ENCODE data around the gene RSAD2. TPM values are rescaled to one million over a fixed set of nuclear protein-coding genes. Genes with fewer than 3 reads are reported as not detected.

RSAD2 gene, protein sequence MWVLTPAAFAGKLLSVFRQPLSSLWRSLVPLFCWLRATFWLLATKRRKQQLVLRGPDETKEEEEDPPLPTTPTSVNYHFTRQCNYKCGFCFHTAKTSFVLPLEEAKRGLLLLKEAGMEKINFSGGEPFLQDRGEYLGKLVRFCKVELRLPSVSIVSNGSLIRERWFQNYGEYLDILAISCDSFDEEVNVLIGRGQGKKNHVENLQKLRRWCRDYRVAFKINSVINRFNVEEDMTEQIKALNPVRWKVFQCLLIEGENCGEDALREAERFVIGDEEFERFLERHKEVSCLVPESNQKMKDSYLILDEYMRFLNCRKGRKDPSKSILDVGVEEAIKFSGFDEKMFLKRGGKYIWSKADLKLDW
- total RNA-seq (2022; extraction: Qiagen RNA extraction; ENCODE audit: low read depth) = 0.13 to 0.30 TPM (median 0.25 TPM) in 5 replicates

DNA sequence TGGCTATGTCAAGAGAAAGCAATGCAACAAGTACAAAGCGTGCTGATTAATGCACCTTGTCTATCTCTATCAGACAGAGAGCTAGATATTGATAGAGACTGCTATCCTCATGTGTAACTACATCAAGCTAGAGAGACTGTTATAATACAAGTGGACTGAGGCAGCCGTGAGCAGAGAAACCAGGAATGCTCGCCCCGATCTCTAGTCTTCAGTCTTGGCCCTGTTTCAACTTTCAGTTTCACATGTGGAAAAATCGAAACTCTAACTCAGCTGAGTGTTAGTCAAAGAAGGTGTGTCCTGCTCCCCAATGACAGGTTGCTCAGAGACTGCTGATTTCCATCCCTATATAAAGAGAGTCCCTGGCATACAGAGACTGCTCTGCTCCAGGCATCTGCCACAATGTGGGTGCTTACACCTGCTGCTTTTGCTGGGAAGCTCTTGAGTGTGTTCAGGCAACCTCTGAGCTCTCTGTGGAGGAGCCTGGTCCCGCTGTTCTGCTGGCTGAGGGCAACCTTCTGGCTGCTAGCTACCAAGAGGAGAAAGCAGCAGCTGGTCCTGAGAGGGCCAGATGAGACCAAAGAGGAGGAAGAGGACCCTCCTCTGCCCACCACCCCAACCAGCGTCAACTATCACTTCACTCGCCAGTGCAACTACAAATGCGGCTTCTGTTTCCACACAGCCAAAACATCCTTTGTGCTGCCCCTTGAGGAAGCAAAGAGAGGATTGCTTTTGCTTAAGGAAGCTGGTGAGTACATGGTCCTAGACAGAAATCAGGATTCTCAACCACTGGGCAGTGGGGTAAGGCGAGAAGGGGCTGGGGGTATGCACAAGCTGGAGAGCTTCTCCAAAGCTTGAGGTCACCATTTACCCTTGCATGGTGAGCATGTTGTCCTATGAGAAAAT is at the start of gene RSAD2:
Gene RSAD2 (plus strand): TSS at position 376 of the 903 bp plus-strand sequence. CDS start 24 bp downstream, at position 400.

DNA sequence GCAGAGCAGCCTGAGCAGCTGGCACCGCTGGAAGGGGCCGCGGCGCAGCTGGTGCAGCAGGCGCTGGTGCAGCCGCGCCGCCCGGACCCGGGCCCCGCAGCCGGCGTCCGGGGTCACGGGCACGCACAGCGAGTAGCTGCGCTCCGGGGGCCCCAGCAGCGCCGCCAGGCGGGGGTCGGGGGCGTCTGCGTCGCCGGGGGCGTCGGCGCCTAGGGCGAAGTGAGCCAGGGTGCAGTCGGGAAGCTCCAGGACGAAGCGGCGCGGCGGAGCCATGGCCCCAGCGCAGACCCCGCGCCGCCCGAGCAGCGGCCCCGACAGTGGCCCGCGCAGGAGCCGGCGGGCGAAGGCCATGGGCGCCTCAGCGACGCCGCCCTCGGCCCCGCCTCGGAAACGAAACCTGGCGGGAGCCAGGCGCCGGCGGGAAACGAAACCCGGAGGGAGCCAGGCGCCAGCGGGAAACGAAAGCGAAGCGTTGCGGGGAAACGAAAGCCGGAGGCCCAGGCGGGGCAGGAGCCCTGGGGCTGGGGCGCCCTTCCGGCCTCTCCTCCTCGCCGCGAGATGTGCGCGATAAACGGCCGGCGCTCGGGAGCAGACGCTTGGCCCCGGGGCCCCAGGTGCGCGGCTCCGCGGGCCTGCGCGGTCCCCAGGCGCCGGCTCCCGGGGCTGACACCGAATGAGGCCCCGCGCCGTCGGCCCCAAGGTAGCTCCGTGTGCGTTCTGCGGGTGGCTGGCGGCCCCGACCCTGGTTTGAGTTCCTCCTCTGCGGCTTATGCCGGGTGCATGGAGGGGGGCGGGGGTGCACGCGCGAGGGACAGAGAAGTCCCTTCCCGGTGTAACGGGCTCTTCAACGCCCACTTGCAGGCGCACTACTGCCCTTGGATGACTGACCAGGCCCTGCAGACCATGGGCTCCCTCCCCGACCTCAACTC is 12.0 kb upstream of the RSAD2 start, which contains the start of gene CMPK2:
Gene CMPK2 (minus strand): TSS at position 562 of the 929 bp plus-strand sequence. CDS start 211 bp downstream, at position 351.

DNA sequence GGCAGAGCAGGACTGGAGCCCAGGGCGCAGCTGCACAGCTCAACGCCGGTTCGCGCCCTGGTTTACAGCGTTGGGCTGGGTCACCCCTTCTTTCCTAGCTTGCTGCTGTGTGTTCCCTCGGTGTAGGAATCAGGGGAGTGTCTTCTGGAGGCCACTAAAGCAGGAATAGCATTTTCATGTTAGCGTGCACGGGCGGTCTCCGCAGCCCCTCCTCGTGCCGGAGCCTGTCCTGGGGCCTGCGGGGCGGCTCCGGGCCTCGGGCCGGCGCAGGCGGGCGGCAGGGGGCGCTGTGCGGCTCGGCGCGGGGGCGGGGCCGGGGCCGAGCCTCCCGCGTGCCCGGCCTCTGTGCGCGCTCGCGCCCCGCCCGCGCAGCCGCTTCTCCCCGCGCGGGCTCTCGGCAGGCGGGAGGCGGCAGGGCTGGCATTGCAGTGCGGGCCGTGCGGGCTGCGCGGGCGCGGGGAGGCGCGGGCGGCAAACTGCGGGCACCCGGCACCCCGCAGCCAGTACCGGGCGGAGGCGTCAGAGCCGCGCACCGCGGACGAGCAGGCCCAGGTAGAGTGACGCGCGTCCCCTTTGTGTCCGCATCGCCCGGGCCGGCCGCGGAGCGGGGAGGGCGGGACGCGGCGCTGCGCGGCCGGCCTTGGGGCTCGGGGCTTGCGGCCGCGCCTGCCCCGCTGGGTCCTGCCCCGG is 39.6 kb downstream of the RSAD2 start, which contains the start of gene RNF144A:
Gene RNF144A (plus strand): TSS at position 342 of the 690 bp plus-strand sequence. CDS start 79,515 bp downstream, outside the sequence.

Other genes starting within 250 kb of the RSAD2 start
- 0.65 to 1.3 TPM (median 0.77 TPM) in 5 replicates for gene CMPK2, start 11.9 kb upstream of the RSAD2 start, total RNA-seq (2022; extraction: Qiagen RNA extraction; ENCODE audit: low read depth)
- 6.4 to 10.0 TPM (median 8.4 TPM) in 5 replicates for gene RNF144A, start 39.6 kb downstream of the RSAD2 start, total RNA-seq (2022; extraction: Qiagen RNA extraction; ENCODE audit: low read depth)

Data from A549 treated with GW870086 at 1 μM for 4 hours (cell line).